ENCODE data around the gene FHAD1. TPM values are rescaled to one million over a fixed set of nuclear protein-coding genes. Genes with fewer than 3 reads are reported as not detected.

FHAD1 gene
- total and polyA plus RNA-seq, 2 experiments from 2014 or later: 0.13 to 0.68 TPM

DNA sequence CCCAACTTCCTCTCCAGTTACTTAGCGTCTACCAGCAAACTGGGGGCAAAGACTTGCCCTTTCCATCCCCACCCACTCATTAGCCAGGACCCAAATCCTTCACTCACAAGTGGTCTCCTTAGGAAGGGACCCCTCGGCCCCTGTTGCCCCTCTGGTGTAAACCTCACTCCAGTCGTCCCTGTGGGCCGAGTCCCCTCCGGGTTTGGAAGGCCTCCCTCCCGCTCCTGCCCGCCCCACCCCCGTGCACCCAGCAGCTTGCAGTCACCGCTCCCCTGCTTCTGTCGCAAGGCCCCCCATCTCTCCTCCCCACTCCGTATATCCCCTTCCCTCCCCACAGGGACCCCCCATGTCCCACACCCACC lies 163.8 kb downstream of the FHAD1 start:
- DNase-seq (ENCODE audit: low spot score): no peak
- peak overlapping the region; percentile 100 for H3K4me2 ChIP-seq
- no peaks in the 10 kb centered on the region for H3K9me3 ChIP-seq (ENCODE audit: low read depth)
- H2AFZ ChIP-seq: peak overlapping the region; percentile 65
- H3K79me2 ChIP-seq: peaks cover 40% of the 10 kb centered on the region
- no peak overlapping the region for H3K27ac ChIP-seq
- no peaks in the 10 kb centered on the region for H3K36me3 ChIP-seq (replicated peaks; ENCODE audit: insufficient read depth, low read depth)
- peak overlapping the region; percentile 88 for H3K4me3 ChIP-seq
- peaks cover 6% of the 10 kb centered on the region for H4K20me1 ChIP-seq (ENCODE audit: insufficient read depth, poor library complexity, severe bottlenecking)
- H3K4me1 ChIP-seq (ENCODE audit: insufficient read depth): peaks cover 9% of the 10 kb centered on the region
- TF ChIP-seq EZH2 (IDR thresholded peaks at IDR 0.05; ENCODE audit: borderline replicate concordance) (no peak), EZH2phosphoT487 (IDR thresholded peaks at IDR 0.05; ENCODE audit: low read depth, severe bottlenecking, unreplicated experiment) (no peak)
- TF ChIP-seq, protein P1, sequence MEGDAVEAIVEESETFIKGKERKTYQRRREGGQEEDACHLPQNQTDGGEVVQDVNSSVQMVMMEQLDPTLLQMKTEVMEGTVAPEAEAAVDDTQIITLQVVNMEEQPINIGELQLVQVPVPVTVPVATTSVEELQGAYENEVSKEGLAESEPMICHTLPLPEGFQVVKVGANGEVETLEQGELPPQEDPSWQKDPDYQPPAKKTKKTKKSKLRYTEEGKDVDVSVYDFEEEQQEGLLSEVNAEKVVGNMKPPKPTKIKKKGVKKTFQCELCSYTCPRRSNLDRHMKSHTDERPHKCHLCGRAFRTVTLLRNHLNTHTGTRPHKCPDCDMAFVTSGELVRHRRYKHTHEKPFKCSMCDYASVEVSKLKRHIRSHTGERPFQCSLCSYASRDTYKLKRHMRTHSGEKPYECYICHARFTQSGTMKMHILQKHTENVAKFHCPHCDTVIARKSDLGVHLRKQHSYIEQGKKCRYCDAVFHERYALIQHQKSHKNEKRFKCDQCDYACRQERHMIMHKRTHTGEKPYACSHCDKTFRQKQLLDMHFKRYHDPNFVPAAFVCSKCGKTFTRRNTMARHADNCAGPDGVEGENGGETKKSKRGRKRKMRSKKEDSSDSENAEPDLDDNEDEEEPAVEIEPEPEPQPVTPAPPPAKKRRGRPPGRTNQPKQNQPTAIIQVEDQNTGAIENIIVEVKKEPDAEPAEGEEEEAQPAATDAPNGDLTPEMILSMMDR (IDR thresholded peaks at IDR 0.05; ENCODE audit: poor library complexity): no peak
- no peaks in the 10 kb centered on the region for H3K9me2 ChIP-seq (replicated peaks; ENCODE audit: insufficient read depth)
- H3K27me3 ChIP-seq: no peaks in the 10 kb centered on the region
- 30% methylated on average over 3 of the region's 11 CpGs for WGBS (ENCODE audit: low lambda C conversion rate, missing lambda C conversion rate)

DNA sequence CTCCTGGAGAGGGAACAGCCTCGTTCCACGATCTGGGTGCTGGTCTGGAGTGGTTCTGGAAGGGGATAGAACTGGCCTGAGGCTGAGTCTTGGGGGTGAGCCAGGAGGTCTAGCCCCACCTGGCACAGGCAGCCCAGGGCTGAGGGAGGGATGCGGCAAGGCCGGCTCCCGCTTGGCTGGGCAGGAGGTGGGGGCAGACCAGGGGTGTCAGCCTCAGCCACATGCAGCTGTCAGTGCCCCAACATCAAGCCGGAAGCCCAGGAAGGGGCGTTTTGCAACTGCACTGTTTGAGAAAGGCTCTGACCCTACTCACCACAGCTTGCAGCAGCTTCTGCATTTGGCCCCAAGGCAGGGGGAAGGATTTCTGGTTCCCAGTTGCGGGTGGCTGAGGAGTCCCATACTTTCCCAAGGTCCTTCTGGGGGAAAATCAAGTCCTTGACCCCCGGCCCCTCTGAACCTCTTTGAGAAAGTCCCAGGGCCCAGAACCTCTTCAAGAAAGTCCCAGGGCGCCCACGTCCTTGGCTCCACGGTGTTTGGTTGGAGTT lies 164.6 kb downstream of the FHAD1 start:
- H3K4me2 ChIP-seq: peak overlapping the region; percentile 100
- DNase-seq (ENCODE audit: low spot score): no peak
- H3K27me3 ChIP-seq: no peaks in the 10 kb centered on the region
- peaks cover 14% of the 10 kb centered on the region for H3K4me1 ChIP-seq (ENCODE audit: insufficient read depth)
- no peak overlapping the region for H2AFZ ChIP-seq
- peaks cover 40% of the 10 kb centered on the region for H3K79me2 ChIP-seq
- no peak overlapping the region for H3K27ac ChIP-seq
- TF ChIP-seq EZH2phosphoT487 (IDR thresholded peaks at IDR 0.05; ENCODE audit: low read depth, severe bottlenecking, unreplicated experiment): no peak
- no peak overlapping the region for H3K4me3 ChIP-seq
- no peaks in the 10 kb centered on the region for H3K9me3 ChIP-seq (ENCODE audit: low read depth)
- no peaks in the 10 kb centered on the region for H3K9me2 ChIP-seq (replicated peaks; ENCODE audit: insufficient read depth)
- H3K36me3 ChIP-seq (replicated peaks; ENCODE audit: insufficient read depth, low read depth): no peaks in the 10 kb centered on the region
- 72% methylated on average over 12 of the region's 12 CpGs for WGBS (ENCODE audit: low lambda C conversion rate, missing lambda C conversion rate)
- peaks cover 6% of the 10 kb centered on the region for H4K20me1 ChIP-seq (ENCODE audit: insufficient read depth, poor library complexity, severe bottlenecking)

DNA sequence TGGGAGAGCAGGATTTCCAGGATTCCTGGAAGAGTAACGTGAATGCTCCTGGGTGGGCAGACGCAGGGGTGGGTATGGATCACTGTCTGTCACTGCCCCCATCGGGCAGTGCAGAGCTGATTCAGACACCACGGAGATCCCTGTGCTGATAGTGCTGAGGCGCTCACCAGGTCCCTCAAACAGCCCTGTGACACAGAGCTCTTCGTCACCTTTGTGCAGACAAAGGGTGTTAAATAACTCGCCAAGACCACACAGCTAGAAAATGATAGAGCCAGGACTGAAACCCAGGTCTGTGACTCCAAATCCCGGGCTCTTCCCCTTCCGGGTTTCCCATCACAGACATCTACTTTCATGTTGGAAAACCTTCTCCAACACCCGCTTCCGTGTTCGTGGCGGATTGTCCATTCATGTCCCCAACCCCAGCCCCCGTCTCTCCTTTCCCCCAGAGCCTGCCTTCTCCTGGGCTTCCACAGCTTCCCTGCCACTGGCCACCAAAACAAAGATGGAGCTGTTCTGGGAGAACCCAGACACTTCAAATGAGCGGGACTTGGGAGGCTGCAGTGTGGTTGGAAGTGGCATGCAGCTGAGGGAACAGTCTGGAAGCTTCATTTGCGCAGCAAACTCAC lies 165.3 kb downstream of the FHAD1 start:
- Histone ChIP-seq H3K4me3 (no peak overlapping the region), H3K27ac (no peak overlapping the region)

DNA sequence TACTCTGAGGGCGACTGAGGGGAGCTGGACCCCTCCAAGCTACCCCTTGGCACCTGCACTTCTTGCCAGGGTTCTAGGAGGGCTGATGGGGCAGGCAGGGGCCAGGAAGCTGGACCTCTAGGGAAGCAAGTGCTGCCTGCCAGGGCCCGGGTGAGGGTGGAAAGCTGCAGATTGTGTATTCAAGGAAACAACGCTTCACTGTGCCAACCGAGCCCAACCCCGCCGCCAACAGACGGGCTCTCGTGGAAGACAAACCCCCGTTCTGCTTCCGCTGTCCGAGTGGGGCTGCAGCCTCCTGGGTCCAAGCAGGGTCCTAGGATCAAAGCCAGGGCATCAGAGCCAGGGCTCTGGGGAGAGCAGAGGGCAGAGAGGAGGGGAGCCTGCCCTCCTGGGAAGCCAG lies 165.8 kb downstream of the FHAD1 start:
- WGBS (ENCODE audit: low lambda C conversion rate, missing lambda C conversion rate): 95% methylated on average over 11 of the region's 11 CpGs
- TF ChIP-seq EZH2 (IDR thresholded peaks at IDR 0.05; ENCODE audit: borderline replicate concordance) (no peak), EZH2phosphoT487 (IDR thresholded peaks at IDR 0.05; ENCODE audit: low read depth, severe bottlenecking, unreplicated experiment) (no peak)
- TF ChIP-seq, protein P1 (IDR thresholded peaks at IDR 0.05; ENCODE audit: poor library complexity): no peak
- peaks cover 40% of the 10 kb centered on the region for H3K79me2 ChIP-seq
- H3K9me3 ChIP-seq (ENCODE audit: low read depth): no peaks in the 10 kb centered on the region
- H3K27me3 ChIP-seq: no peaks in the 10 kb centered on the region
- no peak overlapping the region for H3K4me2 ChIP-seq
- H3K9me2 ChIP-seq (replicated peaks; ENCODE audit: insufficient read depth): no peaks in the 10 kb centered on the region
- H2AFZ ChIP-seq: no peak overlapping the region
- no peak overlapping the region for H3K27ac ChIP-seq
- DNase-seq (ENCODE audit: low spot score): no peak
- H3K4me1 ChIP-seq (ENCODE audit: insufficient read depth): peaks cover 14% of the 10 kb centered on the region
- H3K4me3 ChIP-seq: no peak overlapping the region
- no peaks in the 10 kb centered on the region for H3K36me3 ChIP-seq (replicated peaks; ENCODE audit: insufficient read depth, low read depth)
- peaks cover 6% of the 10 kb centered on the region for H4K20me1 ChIP-seq (ENCODE audit: insufficient read depth, poor library complexity, severe bottlenecking)

More for the DNA sequence above, 165.3 kb downstream of the FHAD1 start:
- no peaks in the 10 kb centered on the region for H3K9me2 ChIP-seq (replicated peaks; ENCODE audit: insufficient read depth)
- TF ChIP-seq, protein P1 (IDR thresholded peaks at IDR 0.05; ENCODE audit: poor library complexity): no peak
- no peak for TF ChIP-seq EZH2 (IDR thresholded peaks at IDR 0.05; ENCODE audit: borderline replicate concordance)
- TF ChIP-seq EZH2phosphoT487 (IDR thresholded peaks at IDR 0.05; ENCODE audit: low read depth, severe bottlenecking, unreplicated experiment): no peak
- H3K4me1 ChIP-seq (ENCODE audit: insufficient read depth): peaks cover 14% of the 10 kb centered on the region
- H3K9me3 ChIP-seq (ENCODE audit: low read depth): no peaks in the 10 kb centered on the region
- H4K20me1 ChIP-seq (ENCODE audit: insufficient read depth, poor library complexity, severe bottlenecking): peaks cover 6% of the 10 kb centered on the region
- no peaks in the 10 kb centered on the region for H3K27me3 ChIP-seq
- H3K36me3 ChIP-seq (replicated peaks; ENCODE audit: insufficient read depth, low read depth): no peaks in the 10 kb centered on the region
- no peak for DNase-seq (ENCODE audit: low spot score)
- WGBS (ENCODE audit: low lambda C conversion rate, missing lambda C conversion rate): 51% methylated on average over 16 of the region's 16 CpGs
- peak overlapping the region; percentile 100 for H3K4me2 ChIP-seq
- peaks cover 40% of the 10 kb centered on the region for H3K79me2 ChIP-seq
- H2AFZ ChIP-seq: no peak overlapping the region

All from hepatocyte (in vitro differentiated cells).